WTC11 (cell line): Measurements from ENCODE around the gene STK39. TPM values are rescaled to one million over a fixed set of nuclear protein-coding genes. Genes with fewer than 3 reads are reported as not detected.

ENCODE experiments used
- ATAC-seq: fragments of 200-7000 bp; cut with Tn5 transposase; 2 replicates; pipeline ENCODE4 v1.10.0; 2021; ENCODE audit warnings: mild to moderate bottlenecking, moderate library complexity
- CTCF ChIA-PET: fragments of 300-600 bp; sonication (Branson Sonifier 250); formaldehyde crosslinking; loops from one replicate; lab custom pipeline; 2021; ENCODE audit warnings: antibody characterized with exemption; lab: Charles Lee
- POLR2A ChIA-PET: fragments of 350-600 bp; sonication (Branson Sonifier 250); formaldehyde crosslinking; loops from one replicate; lab custom pipeline; 2021; ENCODE audit warnings: antibody characterized with exemption; lab: Charles Lee
- DNase-seq: peaks from one replicate; pipeline ENCODE4 v3.0.0; 2021; ENCODE audit warnings: low spot score
- H3K27ac Mint-ChIP-seq: 2 replicates; pipeline ENCODE4 v1.8.0; 2021; ENCODE audit warnings: mixed read lengths
- H3K27me3 Mint-ChIP-seq: 2 replicates; pipeline ENCODE4 v1.8.0; 2021; ENCODE audit warnings: low read depth, mild to moderate bottlenecking, moderate library complexity, mixed read lengths
- H3K36me3 Mint-ChIP-seq: 2 replicates; pipeline ENCODE4 v1.8.0; 2021; ENCODE audit warnings: mixed read lengths
- H3K4me1 Mint-ChIP-seq: 2 replicates; pipeline ENCODE4 v1.8.0; 2022; ENCODE audit warnings: mixed read lengths
- H3K4me3 Mint-ChIP-seq: 2 replicates; pipeline ENCODE4 v1.8.0; 2021; ENCODE audit warnings: mild to moderate bottlenecking, moderate library complexity, mixed read lengths
- H3K9me3 Mint-ChIP-seq: 2 replicates; pipeline ENCODE4 v1.8.0; 2021; ENCODE audit warnings: mixed read lengths
- ATF1 ChIP-seq: sonication (generic); formaldehyde crosslinking; IDR thresholded peaks from 2 replicates; pipeline ENCODE4 v1.8.1; 2023; ENCODE audit warnings: mild to moderate bottlenecking, moderate library complexity, missing genetic modification reagents
- ETV6 ChIP-seq: sonication (generic); formaldehyde crosslinking; IDR thresholded peaks from 2 replicates; pipeline ENCODE4 v1.8.1; 2022; ENCODE audit warnings: mild to moderate bottlenecking, missing genetic modification reagents
- FOXK1 ChIP-seq: sonication (generic); formaldehyde crosslinking; IDR thresholded peaks from 2 replicates; pipeline ENCODE4 v1.8.0; 2022; ENCODE audit warnings: mild to moderate bottlenecking, moderate library complexity, missing genetic modification reagents
- HMGA2 ChIP-seq: fragments of 250-450 bp; sonication (Bioruptor Pico); IDR thresholded peaks from 2 replicates; pipeline ENCODE4 v1.4.0; 2021; ENCODE audit warnings: mild to moderate bottlenecking, moderate library complexity
- NR3C1 ChIP-seq: sonication (generic); formaldehyde crosslinking; conservative IDR thresholded peaks from 2 replicates; pipeline ENCODE4 v1.8.1; 2023; ENCODE audit warnings: low read depth, mild to moderate bottlenecking, missing genetic modification reagents
- RELA ChIP-seq: sonication (generic); formaldehyde crosslinking; IDR thresholded peaks from 2 replicates; pipeline ENCODE4 v1.8.1; 2022; ENCODE audit warnings: missing genetic modification reagents, mild to moderate bottlenecking, borderline replicate concordance
- SMAD4 ChIP-seq: sonication (generic); formaldehyde crosslinking; IDR thresholded peaks from 2 replicates; pipeline ENCODE4 v1.8.0; 2022; ENCODE audit warnings: mild to moderate bottlenecking, missing genetic modification reagents
- TCF7 ChIP-seq: sonication (generic); formaldehyde crosslinking; IDR thresholded peaks from 2 replicates; pipeline ENCODE4 v1.8.0; 2022; ENCODE audit warnings: mild to moderate bottlenecking, low read depth, missing genetic modification reagents, moderate library complexity
- TEAD1 ChIP-seq: sonication (generic); formaldehyde crosslinking; IDR thresholded peaks from 2 replicates; pipeline ENCODE4 v1.8.0; 2022; ENCODE audit warnings: mild to moderate bottlenecking, missing genetic modification reagents
- TEAD4 ChIP-seq: sonication (generic); formaldehyde crosslinking; IDR thresholded peaks from 2 replicates; pipeline ENCODE4 v1.8.0; 2022; ENCODE audit warnings: mild to moderate bottlenecking, missing genetic modification reagents
- total RNA-seq: library from RNA; stranded (reverse); gene quantifications from 3 replicates; pipeline ENCODE4 v1.2.3, GENCODE V29; 2021
- TF ChIP-seq, protein P1 (sequence below): fragments of 250-450 bp; sonication (Bioruptor Pico); IDR thresholded peaks from 2 replicates; pipeline ENCODE4 v1.9.0; 2021; ENCODE audit warnings: mild to moderate bottlenecking, borderline replicate concordance
- TF ChIP-seq, protein P2 (sequence below): sonication (generic); formaldehyde crosslinking; IDR thresholded peaks from 2 replicates; pipeline ENCODE4 v1.8.0; 2023; ENCODE audit warnings: mild to moderate bottlenecking, missing genetic modification reagents
- TF ChIP-seq, protein P3 (sequence below): sonication (generic); formaldehyde crosslinking; IDR thresholded peaks from 2 replicates; pipeline ENCODE4 v1.8.0; 2022; ENCODE audit warnings: mild to moderate bottlenecking, missing genetic modification reagents
- TF ChIP-seq, protein P4 (sequence below): sonication (generic); formaldehyde crosslinking; IDR thresholded peaks from 2 replicates; pipeline ENCODE4 v1.8.1; 2023; ENCODE audit warnings: mild to moderate bottlenecking, moderate library complexity, missing genetic modification reagents
- TF ChIP-seq, protein P5 (sequence below): sonication (generic); formaldehyde crosslinking; conservative IDR thresholded peaks from 2 replicates; pipeline ENCODE4 v1.8.1; 2023; ENCODE audit warnings: mild to moderate bottlenecking, low read depth, missing genetic modification reagents, moderate library complexity

The STK39 gene
- total RNA-seq, 1 experiment from 2014 or later, result 20.5 TPM

DNA sequence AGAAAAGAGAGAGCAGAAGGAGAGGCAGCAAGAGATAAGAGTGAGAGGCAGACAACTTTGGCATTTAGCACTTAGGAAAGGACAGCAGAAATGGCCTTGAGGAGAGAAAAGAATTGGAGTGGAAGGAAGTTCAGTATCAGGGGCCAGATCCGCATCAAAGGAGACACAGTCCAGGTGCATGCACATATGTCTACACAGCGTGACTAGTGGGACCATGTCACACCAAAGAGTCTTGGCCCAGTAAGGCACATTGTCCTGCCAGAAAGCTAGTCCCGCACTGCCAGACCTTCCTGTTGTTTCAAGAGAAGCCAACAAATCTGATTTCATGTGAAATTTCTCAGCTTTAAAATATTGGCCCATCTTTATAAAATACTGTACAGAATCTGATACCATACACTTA lies 8.5 kb upstream of the STK39 start (continued):
- TF ChIP-seq, protein P1, sequence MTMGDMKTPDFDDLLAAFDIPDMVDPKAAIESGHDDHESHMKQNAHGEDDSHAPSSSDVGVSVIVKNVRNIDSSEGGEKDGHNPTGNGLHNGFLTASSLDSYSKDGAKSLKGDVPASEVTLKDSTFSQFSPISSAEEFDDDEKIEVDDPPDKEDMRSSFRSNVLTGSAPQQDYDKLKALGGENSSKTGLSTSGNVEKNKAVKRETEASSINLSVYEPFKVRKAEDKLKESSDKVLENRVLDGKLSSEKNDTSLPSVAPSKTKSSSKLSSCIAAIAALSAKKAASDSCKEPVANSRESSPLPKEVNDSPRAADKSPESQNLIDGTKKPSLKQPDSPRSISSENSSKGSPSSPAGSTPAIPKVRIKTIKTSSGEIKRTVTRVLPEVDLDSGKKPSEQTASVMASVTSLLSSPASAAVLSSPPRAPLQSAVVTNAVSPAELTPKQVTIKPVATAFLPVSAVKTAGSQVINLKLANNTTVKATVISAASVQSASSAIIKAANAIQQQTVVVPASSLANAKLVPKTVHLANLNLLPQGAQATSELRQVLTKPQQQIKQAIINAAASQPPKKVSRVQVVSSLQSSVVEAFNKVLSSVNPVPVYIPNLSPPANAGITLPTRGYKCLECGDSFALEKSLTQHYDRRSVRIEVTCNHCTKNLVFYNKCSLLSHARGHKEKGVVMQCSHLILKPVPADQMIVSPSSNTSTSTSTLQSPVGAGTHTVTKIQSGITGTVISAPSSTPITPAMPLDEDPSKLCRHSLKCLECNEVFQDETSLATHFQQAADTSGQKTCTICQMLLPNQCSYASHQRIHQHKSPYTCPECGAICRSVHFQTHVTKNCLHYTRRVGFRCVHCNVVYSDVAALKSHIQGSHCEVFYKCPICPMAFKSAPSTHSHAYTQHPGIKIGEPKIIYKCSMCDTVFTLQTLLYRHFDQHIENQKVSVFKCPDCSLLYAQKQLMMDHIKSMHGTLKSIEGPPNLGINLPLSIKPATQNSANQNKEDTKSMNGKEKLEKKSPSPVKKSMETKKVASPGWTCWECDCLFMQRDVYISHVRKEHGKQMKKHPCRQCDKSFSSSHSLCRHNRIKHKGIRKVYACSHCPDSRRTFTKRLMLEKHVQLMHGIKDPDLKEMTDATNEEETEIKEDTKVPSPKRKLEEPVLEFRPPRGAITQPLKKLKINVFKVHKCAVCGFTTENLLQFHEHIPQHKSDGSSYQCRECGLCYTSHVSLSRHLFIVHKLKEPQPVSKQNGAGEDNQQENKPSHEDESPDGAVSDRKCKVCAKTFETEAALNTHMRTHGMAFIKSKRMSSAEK (CRISPR knock-in tag), result no peak
- TF ChIP-seq ATF1 (no peak), TCF7 (CRISPR knock-in tag) (no peak)

DNA sequence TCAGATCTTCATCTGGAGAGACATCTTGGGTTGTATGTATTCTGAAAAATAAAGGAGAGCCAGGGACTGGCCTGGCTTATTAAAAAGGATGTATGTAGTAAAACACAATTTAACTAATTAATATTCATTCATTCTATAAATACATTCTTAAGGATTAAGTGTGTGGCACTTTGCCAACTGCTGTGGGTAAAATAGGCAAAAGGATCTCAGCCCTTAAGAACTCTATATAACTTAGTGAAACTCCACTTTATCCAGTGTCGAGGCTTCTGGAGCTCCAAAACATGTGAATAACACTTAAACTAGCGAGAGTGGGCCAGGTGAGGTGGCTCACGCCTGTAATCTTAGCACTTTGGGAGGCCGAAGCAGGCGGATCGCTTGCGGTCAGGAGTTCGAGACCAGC lies 7.7 kb upstream of the STK39 start:
- H3K4me3 Mint-ChIP-seq, result no peak overlapping the region
- H3K27me3 Mint-ChIP-seq, result peaks cover 6% of the 10 kb centered on the region; the same call in 1 of the 2 replicates
- ATAC-seq (no peak), DNase-seq (no peak)
- H3K27ac Mint-ChIP-seq, result no peak overlapping the region
- H3K36me3 Mint-ChIP-seq, result peaks cover 12% of the 10 kb centered on the region
- H3K4me1 Mint-ChIP-seq, result no peaks in the 10 kb centered on the region
- peaks cover 23% of the 10 kb centered on the region for H3K9me3 Mint-ChIP-seq
- TF ChIP-seq HMGA2 (CRISPR knock-in tag) (no peak), ETV6 (no peak)
- TF ChIP-seq, protein P2, sequence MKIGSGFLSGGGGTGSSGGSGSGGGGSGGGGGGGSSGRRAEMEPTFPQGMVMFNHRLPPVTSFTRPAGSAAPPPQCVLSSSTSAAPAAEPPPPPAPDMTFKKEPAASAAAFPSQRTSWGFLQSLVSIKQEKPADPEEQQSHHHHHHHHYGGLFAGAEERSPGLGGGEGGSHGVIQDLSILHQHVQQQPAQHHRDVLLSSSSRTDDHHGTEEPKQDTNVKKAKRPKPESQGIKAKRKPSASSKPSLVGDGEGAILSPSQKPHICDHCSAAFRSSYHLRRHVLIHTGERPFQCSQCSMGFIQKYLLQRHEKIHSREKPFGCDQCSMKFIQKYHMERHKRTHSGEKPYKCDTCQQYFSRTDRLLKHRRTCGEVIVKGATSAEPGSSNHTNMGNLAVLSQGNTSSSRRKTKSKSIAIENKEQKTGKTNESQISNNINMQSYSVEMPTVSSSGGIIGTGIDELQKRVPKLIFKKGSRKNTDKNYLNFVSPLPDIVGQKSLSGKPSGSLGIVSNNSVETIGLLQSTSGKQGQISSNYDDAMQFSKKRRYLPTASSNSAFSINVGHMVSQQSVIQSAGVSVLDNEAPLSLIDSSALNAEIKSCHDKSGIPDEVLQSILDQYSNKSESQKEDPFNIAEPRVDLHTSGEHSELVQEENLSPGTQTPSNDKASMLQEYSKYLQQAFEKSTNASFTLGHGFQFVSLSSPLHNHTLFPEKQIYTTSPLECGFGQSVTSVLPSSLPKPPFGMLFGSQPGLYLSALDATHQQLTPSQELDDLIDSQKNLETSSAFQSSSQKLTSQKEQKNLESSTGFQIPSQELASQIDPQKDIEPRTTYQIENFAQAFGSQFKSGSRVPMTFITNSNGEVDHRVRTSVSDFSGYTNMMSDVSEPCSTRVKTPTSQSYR (CRISPR knock-in tag), result no peak
- ChIA-PET CTCF (no interaction called here), POLR2A (no interaction called here)

DNA sequence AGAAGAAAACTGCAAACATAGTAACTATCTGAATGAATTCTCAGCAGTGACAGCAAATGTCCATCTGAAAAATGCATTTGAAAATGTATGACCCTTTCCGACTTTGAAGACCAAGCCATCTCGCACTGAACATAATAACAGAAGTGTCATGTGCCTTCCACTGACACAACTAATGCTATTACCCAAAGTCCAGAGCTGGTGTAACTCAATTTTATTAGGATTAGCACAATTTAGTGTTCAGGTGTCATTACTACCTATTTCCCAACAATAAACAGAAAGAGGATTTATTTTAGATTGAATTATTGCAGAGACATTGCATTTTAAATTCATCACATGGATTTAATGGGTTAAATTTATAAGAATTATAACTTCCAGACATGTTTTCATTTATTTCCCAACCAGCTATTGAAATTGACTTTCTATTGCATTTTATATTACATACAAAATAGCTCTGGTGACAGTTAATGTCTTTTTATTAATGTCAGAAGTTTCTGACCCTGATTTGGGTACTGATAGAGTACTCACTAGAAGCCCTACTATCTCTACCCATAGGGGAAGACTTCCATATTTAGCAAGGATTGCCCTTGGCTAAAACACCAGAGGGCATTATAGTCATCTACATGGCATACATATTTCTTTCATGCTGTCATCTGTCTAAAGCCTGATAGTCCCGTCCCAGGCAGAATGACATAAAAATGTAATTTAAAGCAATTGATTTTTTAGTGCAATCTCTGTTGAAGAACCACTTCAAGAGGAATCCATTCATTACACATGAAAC lies 7.0 kb upstream of the STK39 start:
- ChIA-PET POLR2A (no interaction called here), CTCF (no interaction called here)
- Mint-ChIP-seq H3K27me3 (peaks cover 4% of the 10 kb centered on the region; the same call in 1 of the 2 replicates), H3K4me1 (no peaks in the 10 kb centered on the region), H3K4me3 (no peak overlapping the region), H3K9me3 (peaks cover 17% of the 10 kb centered on the region), H3K36me3 (peaks cover 12% of the 10 kb centered on the region), H3K27ac (no peak overlapping the region)
- DNase-seq (no peak), ATAC-seq (no peak)
- no peak for TF ChIP-seq TEAD4
- TF ChIP-seq NR3C1, result no peak
- no peak for TF ChIP-seq RELA
- TF ChIP-seq, protein P3, sequence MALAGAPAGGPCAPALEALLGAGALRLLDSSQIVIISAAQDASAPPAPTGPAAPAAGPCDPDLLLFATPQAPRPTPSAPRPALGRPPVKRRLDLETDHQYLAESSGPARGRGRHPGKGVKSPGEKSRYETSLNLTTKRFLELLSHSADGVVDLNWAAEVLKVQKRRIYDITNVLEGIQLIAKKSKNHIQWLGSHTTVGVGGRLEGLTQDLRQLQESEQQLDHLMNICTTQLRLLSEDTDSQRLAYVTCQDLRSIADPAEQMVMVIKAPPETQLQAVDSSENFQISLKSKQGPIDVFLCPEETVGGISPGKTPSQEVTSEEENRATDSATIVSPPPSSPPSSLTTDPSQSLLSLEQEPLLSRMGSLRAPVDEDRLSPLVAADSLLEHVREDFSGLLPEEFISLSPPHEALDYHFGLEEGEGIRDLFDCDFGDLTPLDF (CRISPR knock-in tag), result no peak
- TF ChIP-seq, protein P2 (CRISPR knock-in tag), result no peak
- no peak for TF ChIP-seq SMAD4 (CRISPR knock-in tag)
- no peak for TF ChIP-seq TEAD1 (CRISPR knock-in tag)
- TF ChIP-seq, protein P4, sequence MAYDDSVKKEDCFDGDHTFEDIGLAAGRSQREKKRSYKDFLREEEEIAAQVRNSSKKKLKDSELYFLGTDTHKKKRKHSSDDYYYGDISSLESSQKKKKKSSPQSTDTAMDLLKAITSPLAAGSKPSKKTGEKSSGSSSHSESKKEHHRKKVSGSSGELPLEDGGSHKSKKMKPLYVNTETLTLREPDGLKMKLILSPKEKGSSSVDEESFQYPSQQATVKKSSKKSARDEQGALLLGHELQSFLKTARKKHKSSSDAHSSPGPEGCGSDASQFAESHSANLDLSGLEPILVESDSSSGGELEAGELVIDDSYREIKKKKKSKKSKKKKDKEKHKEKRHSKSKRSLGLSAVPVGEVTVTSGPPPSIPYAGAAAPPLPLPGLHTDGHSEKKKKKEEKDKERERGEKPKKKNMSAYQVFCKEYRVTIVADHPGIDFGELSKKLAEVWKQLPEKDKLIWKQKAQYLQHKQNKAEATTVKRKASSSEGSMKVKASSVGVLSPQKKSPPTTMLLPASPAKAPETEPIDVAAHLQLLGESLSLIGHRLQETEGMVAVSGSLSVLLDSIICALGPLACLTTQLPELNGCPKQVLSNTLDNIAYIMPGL (CRISPR knock-in tag), result no peak
- no peak for TF ChIP-seq FOXK1 (CRISPR knock-in tag)
- TF ChIP-seq, protein P5, sequence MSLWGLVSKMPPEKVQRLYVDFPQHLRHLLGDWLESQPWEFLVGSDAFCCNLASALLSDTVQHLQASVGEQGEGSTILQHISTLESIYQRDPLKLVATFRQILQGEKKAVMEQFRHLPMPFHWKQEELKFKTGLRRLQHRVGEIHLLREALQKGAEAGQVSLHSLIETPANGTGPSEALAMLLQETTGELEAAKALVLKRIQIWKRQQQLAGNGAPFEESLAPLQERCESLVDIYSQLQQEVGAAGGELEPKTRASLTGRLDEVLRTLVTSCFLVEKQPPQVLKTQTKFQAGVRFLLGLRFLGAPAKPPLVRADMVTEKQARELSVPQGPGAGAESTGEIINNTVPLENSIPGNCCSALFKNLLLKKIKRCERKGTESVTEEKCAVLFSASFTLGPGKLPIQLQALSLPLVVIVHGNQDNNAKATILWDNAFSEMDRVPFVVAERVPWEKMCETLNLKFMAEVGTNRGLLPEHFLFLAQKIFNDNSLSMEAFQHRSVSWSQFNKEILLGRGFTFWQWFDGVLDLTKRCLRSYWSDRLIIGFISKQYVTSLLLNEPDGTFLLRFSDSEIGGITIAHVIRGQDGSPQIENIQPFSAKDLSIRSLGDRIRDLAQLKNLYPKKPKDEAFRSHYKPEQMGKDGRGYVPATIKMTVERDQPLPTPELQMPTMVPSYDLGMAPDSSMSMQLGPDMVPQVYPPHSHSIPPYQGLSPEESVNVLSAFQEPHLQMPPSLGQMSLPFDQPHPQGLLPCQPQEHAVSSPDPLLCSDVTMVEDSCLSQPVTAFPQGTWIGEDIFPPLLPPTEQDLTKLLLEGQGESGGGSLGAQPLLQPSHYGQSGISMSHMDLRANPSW (CRISPR knock-in tag), result no peak
